Upper lobe of left lung (tissue), 6 donors: ENCODE results near the gene COG6. TPM values are rescaled to one million over a fixed set of nuclear protein-coding genes. Genes with fewer than 3 reads are reported as not detected.

ENCODE experiments used
- ATAC-seq, 2 donors: fragments of 200-7000 bp; cut with Tn5 transposase; one replicate each; pipeline ENCODE4 v1.9.1; 2022; ENCODE audit warnings: mild to moderate bottlenecking in 2 of 2, moderate library complexity in 2 of 2; ENCODE audit not compliant: low FRiP score in 2 of 2
- DNase-seq, 2 donors: peaks; one replicate each; pipeline ENCODE4 v3.0.0-alpha.2; 2019 to 2020
- H3K27ac ChIP-seq, 4 donors: fragments of 200-600 bp; sonication (generic); one replicate each; pipeline ENCODE4 v1.5.1; 2016 to 2019
- H3K27me3 ChIP-seq, 4 donors: fragments of 200-600 bp; sonication (generic); one replicate each; pipeline ENCODE4 v1.5.1; 2017 to 2019
- H3K36me3 ChIP-seq, 4 donors: fragments of 200-600 bp; sonication (generic); one replicate each; pipeline ENCODE4 v1.5.1; 2016 to 2019
- H3K4me1 ChIP-seq, 4 donors: fragments of 200-600 bp; sonication (generic); one replicate each; pipeline ENCODE4 v1.5.1; 2018 to 2019
- H3K4me3 ChIP-seq, 4 donors: fragments of 200-600 bp; sonication (generic); one replicate each; pipeline ENCODE4 v1.5.1; 2017 to 2019; ENCODE audit warnings: mild to moderate bottlenecking in 2 of 4, moderate library complexity in 1 of 4
- H3K9me3 ChIP-seq, 4 donors: fragments of 200-600 bp; sonication (generic); one replicate each; pipeline ENCODE4 v1.5.1; 2018 to 2019
- CTCF ChIP-seq, 6 experiments: fragments of 450-650 bp in 4 of 6; fragments of 200-600 bp in 2 of 6; sonication (generic) in 2 of 6; IDR thresholded peaks; one replicate each; pipeline ENCODE4 v1.5.1; 2016 to 2019; ENCODE audit warnings: antibody characterized with exemption in 6 of 6
- EP300 ChIP-seq, 4 donors: sonication (generic); formaldehyde crosslinking; IDR thresholded peaks; one replicate each; pipeline ENCODE4 v1.5.1; 2017; ENCODE audit warnings: antibody characterized with exemption in 4 of 4, control low read depth in 2 of 4
- POLR2A ChIP-seq, 4 donors: fragments of 450-650 bp; IDR thresholded peaks; one replicate each; pipeline ENCODE4 v1.5.1; 2016 to 2017; ENCODE audit warnings: antibody characterized with exemption in 4 of 4, mild to moderate bottlenecking in 2 of 4
- POLR2AphosphoS5 ChIP-seq, 2 donors: sonication (generic); formaldehyde crosslinking; IDR thresholded peaks; one replicate each; pipeline ENCODE4 v1.5.1; 2017; ENCODE audit warnings: antibody characterized with exemption in 2 of 2
- WGBS, 2 donors: methylation state at CpG; one replicate each; pipeline ENCODE4 v1.1.5; 2017 to 2018; 5-methylcytosine and 5-hydroxymethylcytosine counted together
- total RNA-seq, 6 donors: library from RNA; depleted of rRNA in 4 of 6; stranded (reverse); fragments of >200 nt in 4 of 6; gene quantifications; one replicate each; pipeline versions ENCODE4 v1.1.0 to v1.2.1, GENCODE V29; 2016 to 2021
- donor health status: DM: no; HTN: no; CAD: no; lungs with moderate emphysema.
- donor health status: DM: no; HTN: yes; CAD: no; lungs with severe emphysema.

COG6 gene
- total RNA-seq: 10 to 100 TPM; 10.3 to 37.5 (median 17.2) TPM

- H3K36me3 ChIP-seq: peaks cover 0 to 7% (median 2%) of the 10 kb centered on the region in 4 donors
- H3K9me3 ChIP-seq: no peaks in the 10 kb centered on the region
- H3K27ac ChIP-seq: peak within 1 kb of the TSS; percentile 50 to 85 (median 81)
- no peaks in the 10 kb centered on the region for H3K27me3 ChIP-seq
- 0 to 2% methylated on average over 23 to 56 of the region's 59 CpGs for WGBS, 2 donors
- DNase-seq (peak; percentile 91 to 99), ATAC-seq (peak; percentile 93 to 98)
- peak within 1 kb of the TSS; percentile 68 to 99 (median 78) for H3K4me3 ChIP-seq
- peaks cover 0 to 18% (median 5%) of the 10 kb centered on the region in 4 donors for H3K4me1 ChIP-seq
- TF ChIP-seq POLR2AphosphoS5 (IDR thresholded peaks at IDR 0.05) (peak; percentile 44 to 70), EP300 (IDR thresholded peaks at IDR 0.05) (no peak), CTCF (IDR thresholded peaks at IDR 0.05) (peak in 2 of 6 experiments; percentile 9 to 31), POLR2A (IDR thresholded peaks at IDR 0.05) (peak in 1 of 4 donors; percentile 64)
These were observed at the start of gene COG6 for GRCh38 chr13:39655569-39656324. Gene COG6, plus strand, starts transcription at chr13:39655662. Its CDS starts 65 bp downstream, at chr13:39655727.

- no peaks in the 10 kb centered on the region for H3K36me3 ChIP-seq
- ATAC-seq (no peak), DNase-seq (no peak)
- no peaks in the 10 kb centered on the region for H3K27me3 ChIP-seq
- WGBS, 2 donors: 95 to 96% methylated on average over 3 of the region's 3 CpGs
- H3K4me3 ChIP-seq: no peak overlapping the region
- peaks cover 0 to 11% (median 9%) of the 10 kb centered on the region in 4 donors for H3K4me1 ChIP-seq
- TF ChIP-seq CTCF (IDR thresholded peaks at IDR 0.05) (no peak), EP300 (IDR thresholded peaks at IDR 0.05) (no peak), POLR2AphosphoS5 (IDR thresholded peaks at IDR 0.05) (no peak), POLR2A (IDR thresholded peaks at IDR 0.05) (no peak)
- no peaks in the 10 kb centered on the region for H3K9me3 ChIP-seq
- no peak overlapping the region for H3K27ac ChIP-seq
These were observed 49.7 kb upstream of the COG6 start for GRCh38 chr13:39605677-39606320.

GRCh38 chr13:39607876-39608275 is 47.6 kb upstream of the COG6 start:
- H3K27me3 ChIP-seq: no peaks in the 10 kb centered on the region

GRCh38 chr13:39612023-39612637 is 43.3 kb upstream of the COG6 start:
- peak in 1 of 2 donors; percentile 80 for ATAC-seq
- Histone ChIP-seq H3K4me3 (no peak overlapping the region), H3K9me3 (no peaks in the 10 kb centered on the region), H3K36me3 (no peaks in the 10 kb centered on the region), H3K4me1 (no peaks in the 10 kb centered on the region), H3K27me3 (no peaks in the 10 kb centered on the region), H3K27ac (peak overlapping the region in 1 of 4 donors; percentile 46)
- no peak for TF ChIP-seq POLR2AphosphoS5 (IDR thresholded peaks at IDR 0.05)
- TF ChIP-seq CTCF (IDR thresholded peaks at IDR 0.05): peak; percentile 54 to 85 (median 70)
- DNase-seq: peak in 1 of 2 donors; percentile 64
- WGBS, 2 donors: 51 to 53% methylated on average over 5 of the region's 5 CpGs

More at GRCh38 chr13:39607876-39608275, 47.6 kb upstream of the COG6 start:
- ATAC-seq (no peak), DNase-seq (no peak)
- Histone ChIP-seq H3K4me1 (peaks cover 0 to 10% (median 4%) of the 10 kb centered on the region in 4 donors), H3K27ac (no peak overlapping the region), H3K4me3 (no peak overlapping the region), H3K9me3 (no peaks in the 10 kb centered on the region), H3K36me3 (no peaks in the 10 kb centered on the region)
- WGBS, 2 donors: 95 to 100% methylated on average over 4 of the region's 4 CpGs
- no peak for TF ChIP-seq POLR2AphosphoS5 (IDR thresholded peaks at IDR 0.05)
- no peak for TF ChIP-seq POLR2A (IDR thresholded peaks at IDR 0.05)
- TF ChIP-seq EP300 (IDR thresholded peaks at IDR 0.05): no peak
- TF ChIP-seq CTCF (IDR thresholded peaks at IDR 0.05): no peak
